Fibroblast of lung (primary cell): Measurements from ENCODE around the gene SMLR1.

Experiments
- CTCF ChIP-seq, 2 donors: IDR thresholded peaks in 1 of 2; conservative IDR thresholded peaks in 1 of 2; 1 replicate in 1 of 2; 2 replicates in 1 of 2; pipeline ENCODE4 v1.5.1; 2011 to 2012; ENCODE audit warnings: low read length in 2 of 2, control low read depth in 1 of 2, inconsistent platforms in 1 of 2, low read depth in 1 of 2, mild to moderate bottlenecking in 1 of 2
- EZH2 ChIP-seq: IDR thresholded peaks from 2 replicates; pipeline ENCODE4 v1.5.1; 2012; ENCODE audit warnings: low read length, control low read depth, mild to moderate bottlenecking; ENCODE audit errors: missing control alignments

GRCh38 chr6:130822736-130823135 lies 4.5 kb upstream of the SMLR1 start:
- TF ChIP-seq CTCF (conservative IDR thresholded peaks at IDR 0.05 in 1 of 2, IDR thresholded peaks at IDR 0.05 in 1 of 2; ENCODE audit: low read depth in 1 of 2, low read length in 2 of 2) (no peak), EZH2 (no peak)
